Measurements from ENCODE around the gene WFDC2.

- TF ChIP-seq POLR2A (IDR thresholded peaks at IDR 0.05) (no peak), POLR2AphosphoS5 (IDR thresholded peaks at IDR 0.05) (no peak)
Measured at GRCh38 chr20:45450097-45450818, 19.3 kb upstream of the WFDC2 start.

Measured in transverse colon (tissue), 3 donors.